ENCODE results near the gene XYLT1.

Gene XYLT1

GRCh38 chr16:17299790-17300189 is 171.0 kb downstream of the XYLT1 start:
- TF ChIP-seq, protein P1, sequence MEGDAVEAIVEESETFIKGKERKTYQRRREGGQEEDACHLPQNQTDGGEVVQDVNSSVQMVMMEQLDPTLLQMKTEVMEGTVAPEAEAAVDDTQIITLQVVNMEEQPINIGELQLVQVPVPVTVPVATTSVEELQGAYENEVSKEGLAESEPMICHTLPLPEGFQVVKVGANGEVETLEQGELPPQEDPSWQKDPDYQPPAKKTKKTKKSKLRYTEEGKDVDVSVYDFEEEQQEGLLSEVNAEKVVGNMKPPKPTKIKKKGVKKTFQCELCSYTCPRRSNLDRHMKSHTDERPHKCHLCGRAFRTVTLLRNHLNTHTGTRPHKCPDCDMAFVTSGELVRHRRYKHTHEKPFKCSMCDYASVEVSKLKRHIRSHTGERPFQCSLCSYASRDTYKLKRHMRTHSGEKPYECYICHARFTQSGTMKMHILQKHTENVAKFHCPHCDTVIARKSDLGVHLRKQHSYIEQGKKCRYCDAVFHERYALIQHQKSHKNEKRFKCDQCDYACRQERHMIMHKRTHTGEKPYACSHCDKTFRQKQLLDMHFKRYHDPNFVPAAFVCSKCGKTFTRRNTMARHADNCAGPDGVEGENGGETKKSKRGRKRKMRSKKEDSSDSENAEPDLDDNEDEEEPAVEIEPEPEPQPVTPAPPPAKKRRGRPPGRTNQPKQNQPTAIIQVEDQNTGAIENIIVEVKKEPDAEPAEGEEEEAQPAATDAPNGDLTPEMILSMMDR (IDR thresholded peaks at IDR 0.05; ENCODE audit: borderline replicate concordance, control extremely low read depth, extremely low read depth, insufficient read depth, missing control alignments), result no peak
- no peak for DNase-seq (ENCODE audit: low spot score)
- in situ Hi-C loops (cut with MboI; ENCODE audit: low sequenced_read_pairs, unreplicated experiment), result no loop called here

DNA sequence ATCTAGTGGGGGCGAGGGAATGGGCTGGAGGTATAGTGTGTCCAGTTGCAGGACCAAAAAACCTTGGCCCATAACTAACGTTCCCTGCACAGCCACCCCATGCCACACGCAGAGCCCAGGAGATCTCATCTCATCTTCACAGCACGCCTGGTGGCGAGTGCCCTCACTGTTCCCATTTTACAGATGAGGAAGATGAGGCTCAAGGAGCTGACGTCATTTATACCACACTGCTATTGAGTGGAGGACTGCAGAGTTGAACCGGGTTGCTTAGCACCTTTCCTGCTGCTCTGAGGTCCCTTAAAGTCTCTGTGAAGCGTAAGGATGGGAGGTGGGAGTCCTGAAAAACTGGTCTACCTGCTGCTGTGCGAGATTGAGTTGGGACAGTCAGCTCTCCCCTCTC is 172.5 kb downstream of the XYLT1 start:
- in situ Hi-C loops (cut with MboI; ENCODE audit: low sequenced_read_pairs, unreplicated experiment), result no loop called here
- no peak for DNase-seq (ENCODE audit: low spot score)
- TF ChIP-seq, protein P1 (IDR thresholded peaks at IDR 0.05; ENCODE audit: borderline replicate concordance, control extremely low read depth, extremely low read depth, insufficient read depth, missing control alignments), result no peak

DNA sequence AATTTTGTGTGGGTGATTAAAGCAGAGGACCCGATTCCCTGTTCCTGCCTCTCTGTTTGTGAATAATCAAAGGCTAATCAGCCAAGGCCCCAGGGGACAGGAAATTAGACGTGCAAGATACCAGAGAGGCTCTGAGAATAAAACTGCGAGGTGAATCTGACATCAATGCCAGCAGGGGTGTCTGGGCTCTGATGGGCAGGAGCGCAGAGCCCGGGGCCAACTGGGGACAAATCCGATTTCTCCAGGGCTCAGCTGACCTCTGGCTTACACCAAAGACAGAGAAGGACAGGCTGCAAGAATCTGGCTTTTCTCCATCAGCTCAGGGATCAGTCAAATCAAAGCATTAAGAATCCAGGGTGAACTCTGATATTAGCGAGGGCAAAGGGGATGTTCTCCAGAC is 174.3 kb downstream of the XYLT1 start:
- TF ChIP-seq, protein P1 (IDR thresholded peaks at IDR 0.05; ENCODE audit: borderline replicate concordance, control extremely low read depth, extremely low read depth, insufficient read depth, missing control alignments), result no peak
- in situ Hi-C loops (cut with MboI; ENCODE audit: low sequenced_read_pairs, unreplicated experiment), result no loop called here

GRCh38 chr16:17295948-17296347 is 174.8 kb downstream of the XYLT1 start:
- in situ Hi-C loops (cut with MboI; ENCODE audit: low sequenced_read_pairs, unreplicated experiment), result no loop called here
- TF ChIP-seq, protein P1 (IDR thresholded peaks at IDR 0.05; ENCODE audit: borderline replicate concordance, control extremely low read depth, extremely low read depth, insufficient read depth, missing control alignments), result no peak
- DNase-seq (ENCODE audit: low spot score), result no peak

More for the DNA sequence above, 174.3 kb downstream of the XYLT1 start:
- DNase-seq (ENCODE audit: low spot score), result no peak

- in situ Hi-C loops (cut with MboI; ENCODE audit: low sequenced_read_pairs, unreplicated experiment), result no loop called here
- TF ChIP-seq, protein P1 (IDR thresholded peaks at IDR 0.05; ENCODE audit: borderline replicate concordance, control extremely low read depth, extremely low read depth, insufficient read depth, missing control alignments), result no peak
- DNase-seq (ENCODE audit: low spot score), result no peak
Measured at GRCh38 chr16:17294856-17295255, 175.9 kb downstream of the XYLT1 start.

GRCh38 chr16:17293813-17294558 is 176.8 kb downstream of the XYLT1 start:
- in situ Hi-C loops (cut with MboI; ENCODE audit: low sequenced_read_pairs, unreplicated experiment), result no loop called here
- no peak for DNase-seq (ENCODE audit: low spot score)
- TF ChIP-seq, protein P1 (IDR thresholded peaks at IDR 0.05; ENCODE audit: borderline replicate concordance, control extremely low read depth, extremely low read depth, insufficient read depth, missing control alignments), result no peak
